ENCODE results near the gene NPDC1.
"Not testable (repeated sequence)": the region's sequence is repeated elsewhere in the genome, so short reads cannot be mapped to it uniquely, and the experiment has no call there.

NPDC1 gene

DNA sequence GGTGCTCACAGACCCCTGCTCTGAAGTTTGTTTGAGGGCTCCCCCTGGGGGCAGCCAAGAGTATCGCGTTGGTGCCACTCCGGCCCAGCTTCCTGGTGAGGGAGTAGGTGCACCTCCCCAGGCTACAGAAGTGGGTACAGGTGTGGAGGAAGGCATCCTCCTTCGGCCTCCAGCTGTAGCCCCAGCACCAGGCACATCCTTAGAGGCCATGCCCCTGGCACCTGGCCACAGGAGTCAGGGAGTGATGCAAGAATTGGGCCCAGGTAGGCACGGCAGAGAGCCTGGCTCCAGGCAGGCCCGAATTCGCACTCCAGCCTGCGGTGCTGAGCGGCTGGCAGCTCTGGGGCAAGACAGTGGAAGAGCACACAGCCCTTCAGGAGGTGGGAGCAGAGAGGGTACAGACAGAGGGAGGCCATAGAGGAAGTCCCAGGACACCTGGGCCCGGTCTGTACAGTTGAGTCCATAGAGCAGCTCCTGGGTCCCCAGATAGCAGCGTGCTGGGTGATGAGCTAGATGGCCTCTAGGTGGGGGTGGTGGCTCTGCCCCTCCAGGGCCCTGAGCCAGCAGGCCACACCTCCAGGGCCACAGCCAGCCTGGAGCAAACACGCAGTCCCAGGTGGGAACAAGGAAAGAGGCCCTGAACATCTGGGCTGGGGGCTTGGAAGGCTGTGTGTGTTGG is 22.0 kb upstream of the NPDC1 start:
- TF ChIP-seq, protein P1, sequence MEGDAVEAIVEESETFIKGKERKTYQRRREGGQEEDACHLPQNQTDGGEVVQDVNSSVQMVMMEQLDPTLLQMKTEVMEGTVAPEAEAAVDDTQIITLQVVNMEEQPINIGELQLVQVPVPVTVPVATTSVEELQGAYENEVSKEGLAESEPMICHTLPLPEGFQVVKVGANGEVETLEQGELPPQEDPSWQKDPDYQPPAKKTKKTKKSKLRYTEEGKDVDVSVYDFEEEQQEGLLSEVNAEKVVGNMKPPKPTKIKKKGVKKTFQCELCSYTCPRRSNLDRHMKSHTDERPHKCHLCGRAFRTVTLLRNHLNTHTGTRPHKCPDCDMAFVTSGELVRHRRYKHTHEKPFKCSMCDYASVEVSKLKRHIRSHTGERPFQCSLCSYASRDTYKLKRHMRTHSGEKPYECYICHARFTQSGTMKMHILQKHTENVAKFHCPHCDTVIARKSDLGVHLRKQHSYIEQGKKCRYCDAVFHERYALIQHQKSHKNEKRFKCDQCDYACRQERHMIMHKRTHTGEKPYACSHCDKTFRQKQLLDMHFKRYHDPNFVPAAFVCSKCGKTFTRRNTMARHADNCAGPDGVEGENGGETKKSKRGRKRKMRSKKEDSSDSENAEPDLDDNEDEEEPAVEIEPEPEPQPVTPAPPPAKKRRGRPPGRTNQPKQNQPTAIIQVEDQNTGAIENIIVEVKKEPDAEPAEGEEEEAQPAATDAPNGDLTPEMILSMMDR (IDR thresholded peaks at IDR 0.05; ENCODE audit: insufficient read depth, missing control alignments) = peak; percentile 72
- DNase-seq (ENCODE audit: insufficient read length, low spot score) (no peak), FAIRE-seq (no peak)

DNA sequence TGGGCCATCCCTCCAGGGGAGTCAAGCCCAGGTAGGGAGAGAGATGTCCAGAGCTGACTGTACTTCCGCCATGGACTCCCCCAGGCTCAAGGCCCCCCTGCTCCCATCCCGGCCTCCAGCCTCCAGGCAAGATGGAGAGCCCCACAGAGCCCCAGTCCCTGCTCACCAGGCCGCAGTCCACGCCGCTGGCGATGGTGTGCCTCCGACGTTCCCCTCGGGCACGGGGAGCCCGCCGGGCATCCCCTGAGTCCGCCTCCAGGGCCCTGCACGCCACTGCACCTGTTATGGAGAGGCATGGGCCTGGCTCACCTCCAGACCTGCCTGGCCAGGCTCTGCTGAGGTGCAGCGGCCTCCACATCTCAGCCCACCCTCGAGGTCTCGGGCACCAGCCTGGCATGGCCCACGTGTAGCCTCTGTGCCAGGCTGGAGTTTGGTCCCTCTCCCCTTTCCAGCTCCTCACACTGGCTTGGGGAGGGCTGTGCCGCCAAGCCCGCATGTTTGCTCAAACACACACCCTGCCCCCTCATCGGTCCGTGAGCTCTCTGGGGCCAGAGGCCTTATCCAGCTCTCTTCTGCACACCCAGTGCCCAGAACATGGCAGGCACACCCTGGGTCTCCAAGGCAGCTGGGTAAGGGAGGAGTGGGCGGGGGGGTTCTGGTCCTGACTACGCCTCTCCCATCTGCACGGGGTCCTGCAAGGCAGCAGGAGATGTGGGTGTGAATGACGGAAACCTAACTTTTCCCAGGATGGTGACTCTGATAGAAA is 20.3 kb upstream of the NPDC1 start:
- FAIRE-seq (no peak), DNase-seq (ENCODE audit: insufficient read length, low spot score) (no peak)
- TF ChIP-seq, protein P1 (IDR thresholded peaks at IDR 0.05; ENCODE audit: insufficient read depth, missing control alignments) = no peak

DNA sequence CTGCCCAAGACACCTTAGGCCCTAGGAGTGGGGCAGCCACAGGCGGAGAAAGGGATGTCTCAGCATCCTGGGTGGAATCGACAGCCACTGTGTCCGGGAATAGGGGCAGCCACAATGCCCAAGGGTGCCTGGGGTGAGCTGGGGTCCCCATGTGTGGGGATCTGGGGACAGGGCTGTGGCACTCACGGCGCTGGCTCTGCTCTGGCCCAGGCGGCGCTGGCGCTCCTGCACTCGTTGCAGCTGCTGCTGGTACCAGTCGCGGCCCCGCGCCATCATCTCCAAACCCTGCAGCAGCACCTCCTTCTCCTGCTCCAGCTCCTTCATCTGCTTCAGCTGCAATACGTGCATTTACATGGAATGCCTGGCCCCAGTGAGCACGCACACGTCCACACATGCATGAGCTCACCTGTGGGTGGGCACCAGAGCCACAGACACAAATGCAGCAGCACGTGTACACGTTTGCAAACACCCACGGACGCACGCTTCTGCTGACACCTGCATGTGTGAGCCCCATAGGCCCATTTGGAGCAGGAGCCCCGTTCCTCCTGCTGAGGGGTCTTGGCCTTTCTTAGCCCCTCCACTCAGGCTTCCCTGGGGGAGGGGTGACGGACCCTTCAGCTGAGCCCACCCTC is 19.5 kb upstream of the NPDC1 start:
- DNase-seq (ENCODE audit: insufficient read length, low spot score) (no peak), FAIRE-seq (no peak)
- TF ChIP-seq, protein P1 (IDR thresholded peaks at IDR 0.05; ENCODE audit: insufficient read depth, missing control alignments) = no peak

DNA sequence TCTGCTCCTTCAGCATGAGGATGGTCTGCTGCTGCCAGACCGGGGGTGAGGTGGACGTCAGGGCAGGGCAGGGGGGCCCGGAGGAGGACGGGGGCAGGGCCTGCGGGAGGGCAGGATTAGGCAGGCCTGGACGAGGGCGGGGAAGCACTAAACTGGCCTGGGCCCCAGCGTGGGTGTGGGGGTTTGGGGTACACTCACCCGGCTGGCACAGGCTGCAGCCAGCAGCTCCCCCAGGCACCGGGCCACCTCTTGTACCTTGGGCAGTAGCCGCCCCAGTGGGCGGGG is 18.8 kb upstream of the NPDC1 start:
- FAIRE-seq = no peak
- no peak for DNase-seq (ENCODE audit: insufficient read length, low spot score)
- TF ChIP-seq, protein P1 (IDR thresholded peaks at IDR 0.05; ENCODE audit: insufficient read depth, missing control alignments) = no peak

DNA sequence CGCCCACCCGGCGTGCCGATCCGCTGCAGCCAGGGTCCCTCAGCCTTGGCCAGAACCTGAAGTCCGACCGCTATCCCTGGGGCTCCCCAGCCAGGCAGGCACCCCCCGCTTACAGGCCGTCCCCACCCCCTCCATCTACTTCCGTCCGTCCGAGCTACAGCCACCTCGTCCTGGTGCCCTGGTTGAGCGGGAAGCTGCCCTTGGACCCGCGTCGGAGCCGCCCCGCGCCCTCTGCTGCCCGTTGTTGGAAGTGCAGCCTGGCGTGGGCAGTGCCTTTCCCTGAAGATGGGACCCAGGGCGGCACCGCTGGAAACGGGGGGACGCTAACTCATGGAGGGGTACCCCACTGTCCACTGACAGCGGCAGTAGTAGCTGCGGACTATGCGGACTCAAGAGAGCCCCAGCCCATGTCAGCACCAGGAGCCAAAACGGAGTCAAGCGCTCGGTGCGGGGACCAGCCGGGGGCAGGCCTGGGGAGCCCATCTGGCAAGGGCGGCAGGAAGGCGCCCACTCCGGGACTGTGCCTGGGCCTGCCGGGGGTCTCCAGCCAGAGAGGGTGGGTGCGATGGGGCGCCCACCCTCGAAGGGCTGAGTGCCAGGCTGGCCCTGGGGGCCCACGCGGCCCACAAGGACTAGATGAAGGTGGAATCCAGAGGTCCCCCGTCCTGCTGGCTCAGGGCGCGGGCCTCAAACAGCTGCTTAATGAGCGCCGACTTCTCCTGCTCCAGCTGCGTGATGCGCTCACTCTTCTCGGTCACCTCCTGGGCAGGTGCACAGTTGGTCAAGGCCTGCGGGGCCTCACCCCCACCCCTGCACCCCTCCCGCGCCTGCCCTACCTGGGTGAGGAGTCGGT is 18.3 kb upstream of the NPDC1 start:
- FAIRE-seq (no peak), DNase-seq (ENCODE audit: insufficient read length, low spot score) (no peak)

DNA sequence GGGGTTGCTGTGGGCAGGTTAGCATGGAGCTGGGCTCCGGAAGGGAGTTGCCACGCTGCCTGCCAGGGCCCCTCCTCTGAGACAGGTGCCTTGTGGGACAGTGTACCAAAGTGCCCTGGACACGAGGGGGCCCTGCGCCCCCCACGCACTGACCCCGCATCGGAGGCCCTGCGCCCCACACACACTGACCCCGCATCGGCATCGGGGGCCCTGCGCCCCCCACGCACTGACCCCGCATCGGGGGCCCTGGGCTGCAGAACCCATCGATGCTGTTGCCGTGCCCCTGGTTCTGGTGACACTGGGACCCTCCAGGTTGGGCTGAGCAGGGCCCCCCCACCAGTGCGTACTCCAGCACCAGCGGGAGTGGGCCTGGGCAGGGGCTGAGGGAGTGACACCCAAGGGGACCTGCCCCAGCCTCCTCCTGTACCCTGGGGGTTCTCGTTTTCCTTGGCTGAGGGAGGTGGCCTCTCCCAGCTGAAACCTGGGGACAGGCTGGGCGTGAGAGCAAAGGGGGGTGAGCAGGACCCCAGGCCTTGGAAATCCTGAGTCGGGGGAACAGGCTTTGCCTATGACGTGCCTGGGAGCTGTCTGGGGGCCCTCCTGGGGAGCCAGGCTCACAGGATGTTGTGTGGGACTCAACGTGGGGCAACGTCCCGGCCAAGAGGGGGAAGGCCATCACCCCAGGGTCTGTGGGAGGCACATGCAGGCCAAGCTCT is 17.5 kb upstream of the NPDC1 start:
- DNase-seq (ENCODE audit: insufficient read length, low spot score) (no peak), FAIRE-seq (no peak)
- TF ChIP-seq, protein P1 (IDR thresholded peaks at IDR 0.05; ENCODE audit: insufficient read depth, missing control alignments) = no peak

More for the DNA sequence above, 18.3 kb upstream of the NPDC1 start:
- TF ChIP-seq, protein P1 (IDR thresholded peaks at IDR 0.05; ENCODE audit: insufficient read depth, missing control alignments) = peak; percentile 83

DNA sequence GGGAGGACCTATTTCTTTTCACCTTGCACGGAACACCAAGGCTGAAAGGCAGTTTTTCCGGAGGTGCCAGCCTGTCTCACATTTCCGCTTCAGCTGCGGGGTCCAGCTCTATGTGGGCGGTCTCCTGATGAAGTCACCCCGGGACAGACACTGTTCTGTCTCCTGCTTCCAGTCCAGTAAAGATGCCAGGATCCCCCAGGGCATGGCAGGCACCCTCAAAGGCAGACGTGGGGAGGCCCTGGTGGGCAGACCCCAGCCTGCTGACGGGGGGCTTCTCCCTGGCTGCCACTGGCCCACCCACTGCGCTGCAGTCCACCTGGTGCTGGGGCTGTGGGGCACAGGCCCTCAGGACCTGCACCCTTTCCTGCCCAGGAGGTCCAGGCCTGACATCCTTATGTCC is 16.8 kb upstream of the NPDC1 start:
- DNase-seq (ENCODE audit: insufficient read length, low spot score); FAIRE-seq: not testable (repeated sequence)

Measured in D721Med (cell line).